Astrocyte (in vitro differentiated cells and primary cell): ENCODE measurements around the gene PTPRN2.

Experiments used
- EZH2 ChIP-seq: IDR thresholded peaks from 2 replicates; pipeline ENCODE4 v1.6.1; 2012; ENCODE audit warnings: mild to moderate bottlenecking, low read length, inconsistent platforms; ENCODE audit not compliant: insufficient read depth
- TF ChIP-seq, protein P1 (sequence below): IDR thresholded peaks from 2 replicates; pipeline ENCODE4 v1.5.1; 2011; ENCODE audit warnings: low read depth, mild to moderate bottlenecking, inconsistent platforms, low read length, moderate library complexity; ENCODE audit not compliant: insufficient read depth

DNA sequence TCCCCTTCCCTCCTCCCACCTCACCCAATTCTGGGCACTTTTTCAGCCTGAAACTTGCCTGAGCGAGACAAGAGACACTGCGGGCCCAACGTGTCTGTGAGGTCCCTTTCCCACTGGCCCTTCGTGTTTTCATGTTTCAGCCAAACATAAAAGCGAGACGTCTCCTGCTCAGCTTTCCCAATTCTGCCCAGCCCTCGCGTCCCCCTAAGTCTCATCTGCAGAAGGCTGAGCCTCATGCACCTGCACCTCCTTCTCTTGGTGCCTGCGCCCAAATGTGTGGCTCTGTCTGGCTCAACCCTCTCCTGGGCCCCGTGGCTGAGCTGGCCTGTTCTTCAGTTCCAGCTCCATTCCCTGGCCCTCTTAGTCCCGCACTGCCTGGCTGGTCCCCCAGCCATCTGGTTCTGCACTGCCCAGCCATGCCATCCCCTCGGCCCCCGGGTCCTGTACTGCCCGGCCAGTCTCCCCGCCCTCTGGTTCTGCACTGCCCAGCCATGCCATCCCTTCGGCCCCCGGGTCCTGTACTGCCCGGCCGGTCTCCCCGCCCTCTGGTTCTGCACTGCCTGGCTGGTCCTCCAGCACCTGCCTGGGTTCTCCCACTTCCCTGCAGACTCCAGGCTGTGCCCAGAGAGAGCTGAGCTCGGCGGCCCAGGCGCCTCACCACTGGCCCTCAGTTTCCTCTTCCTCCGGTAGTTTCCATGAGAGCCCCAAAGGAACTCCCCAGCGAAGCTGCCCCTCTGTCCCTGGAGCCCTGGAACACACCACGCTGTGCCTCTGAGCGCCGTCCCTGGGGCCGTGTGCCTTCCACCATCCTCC is 1026.7 kb downstream of the PTPRN2 start:
- TF ChIP-seq, protein P1, sequence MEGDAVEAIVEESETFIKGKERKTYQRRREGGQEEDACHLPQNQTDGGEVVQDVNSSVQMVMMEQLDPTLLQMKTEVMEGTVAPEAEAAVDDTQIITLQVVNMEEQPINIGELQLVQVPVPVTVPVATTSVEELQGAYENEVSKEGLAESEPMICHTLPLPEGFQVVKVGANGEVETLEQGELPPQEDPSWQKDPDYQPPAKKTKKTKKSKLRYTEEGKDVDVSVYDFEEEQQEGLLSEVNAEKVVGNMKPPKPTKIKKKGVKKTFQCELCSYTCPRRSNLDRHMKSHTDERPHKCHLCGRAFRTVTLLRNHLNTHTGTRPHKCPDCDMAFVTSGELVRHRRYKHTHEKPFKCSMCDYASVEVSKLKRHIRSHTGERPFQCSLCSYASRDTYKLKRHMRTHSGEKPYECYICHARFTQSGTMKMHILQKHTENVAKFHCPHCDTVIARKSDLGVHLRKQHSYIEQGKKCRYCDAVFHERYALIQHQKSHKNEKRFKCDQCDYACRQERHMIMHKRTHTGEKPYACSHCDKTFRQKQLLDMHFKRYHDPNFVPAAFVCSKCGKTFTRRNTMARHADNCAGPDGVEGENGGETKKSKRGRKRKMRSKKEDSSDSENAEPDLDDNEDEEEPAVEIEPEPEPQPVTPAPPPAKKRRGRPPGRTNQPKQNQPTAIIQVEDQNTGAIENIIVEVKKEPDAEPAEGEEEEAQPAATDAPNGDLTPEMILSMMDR: no peak
- TF ChIP-seq EZH2: no peak
